ENCODE data around the gene ZHX3.

ZHX3 gene

DNA sequence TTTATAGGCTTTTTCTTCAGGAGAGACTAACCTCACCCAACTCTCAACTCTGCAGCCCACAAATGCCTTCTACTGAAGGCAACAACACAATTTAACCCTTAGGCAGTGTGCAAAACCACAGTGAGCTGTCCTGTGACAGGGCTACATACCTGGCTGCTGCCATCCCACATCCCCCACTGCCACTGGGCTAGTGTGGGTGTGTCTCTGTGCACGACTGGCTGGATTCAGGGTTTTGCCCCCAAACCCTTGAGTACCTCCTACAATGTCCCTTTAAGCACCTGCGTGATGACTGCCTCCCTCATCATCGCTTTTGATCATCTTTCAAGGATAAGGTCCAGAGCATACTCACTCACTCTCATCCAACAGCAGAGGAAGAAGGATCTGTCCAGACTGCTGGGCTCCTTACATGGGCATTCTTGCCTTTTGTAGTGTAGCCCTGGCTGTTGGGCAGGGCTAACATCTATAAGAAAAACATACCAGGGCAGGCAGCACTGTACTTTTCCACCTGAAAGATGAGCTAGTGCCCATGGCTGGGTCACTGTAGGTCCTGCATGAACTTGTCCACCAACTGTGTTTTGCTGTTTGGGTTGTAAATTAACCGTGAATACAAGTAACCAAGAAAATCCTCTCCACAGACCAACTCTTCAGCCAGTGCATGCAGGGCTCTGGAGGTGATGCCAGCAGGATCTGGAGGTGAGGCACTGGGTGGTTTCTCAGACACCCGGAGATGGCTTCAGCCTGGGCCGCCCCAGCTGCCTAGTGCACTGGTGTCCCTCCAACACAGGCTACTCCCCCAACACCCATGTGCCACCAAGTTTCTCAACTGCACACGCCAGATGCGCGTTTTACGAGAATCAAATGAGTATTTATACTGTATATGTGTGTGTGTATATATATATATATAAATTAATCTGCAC, 135.0 kb downstream of the ZHX3 start:
- FAIRE-seq: no peak

DNA sequence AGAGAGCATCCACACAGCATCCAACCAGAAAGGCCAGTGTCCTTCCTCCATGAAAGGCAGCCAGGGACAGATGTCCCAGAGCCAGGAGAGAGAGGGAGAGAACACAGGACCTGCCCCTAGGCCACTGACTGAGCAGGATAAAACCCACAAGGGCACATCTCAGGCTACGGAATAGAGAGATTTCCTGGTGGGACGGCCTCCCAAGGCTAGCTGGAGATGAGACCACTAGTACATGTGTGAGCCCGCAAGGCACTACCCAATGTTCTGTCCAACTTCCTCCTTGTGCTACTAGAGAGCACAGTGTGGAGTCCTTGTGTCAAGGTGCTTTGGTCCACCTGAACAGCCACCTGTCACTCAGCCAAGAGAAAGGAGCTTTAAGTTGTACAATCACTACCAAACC, 136.0 kb downstream of the ZHX3 start:
- FAIRE-seq: no peak

- no peak for FAIRE-seq
These were observed 136.8 kb downstream of the ZHX3 start for GRCh38 chr20:41180599-41181333.

DNA sequence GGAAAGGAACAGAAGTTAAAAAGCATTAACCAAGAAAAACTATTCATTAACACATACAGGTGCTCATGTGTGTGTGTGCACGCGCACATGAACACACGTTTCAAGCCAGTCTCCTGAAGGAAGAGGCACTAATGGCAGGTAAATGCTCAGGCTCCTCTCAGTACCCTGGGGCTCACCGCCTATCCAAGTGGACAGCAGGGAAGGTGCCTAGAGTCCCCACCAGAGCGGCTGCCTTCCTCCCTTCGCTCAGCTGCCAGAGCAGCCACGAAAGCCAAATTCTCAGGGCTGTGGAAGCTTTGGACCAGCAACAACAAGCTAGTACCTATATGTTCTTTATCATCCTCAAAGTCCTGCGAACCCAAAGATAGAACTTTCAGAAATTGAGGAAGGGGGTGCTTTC, 137.6 kb downstream of the ZHX3 start:
- no peak for FAIRE-seq

DNA sequence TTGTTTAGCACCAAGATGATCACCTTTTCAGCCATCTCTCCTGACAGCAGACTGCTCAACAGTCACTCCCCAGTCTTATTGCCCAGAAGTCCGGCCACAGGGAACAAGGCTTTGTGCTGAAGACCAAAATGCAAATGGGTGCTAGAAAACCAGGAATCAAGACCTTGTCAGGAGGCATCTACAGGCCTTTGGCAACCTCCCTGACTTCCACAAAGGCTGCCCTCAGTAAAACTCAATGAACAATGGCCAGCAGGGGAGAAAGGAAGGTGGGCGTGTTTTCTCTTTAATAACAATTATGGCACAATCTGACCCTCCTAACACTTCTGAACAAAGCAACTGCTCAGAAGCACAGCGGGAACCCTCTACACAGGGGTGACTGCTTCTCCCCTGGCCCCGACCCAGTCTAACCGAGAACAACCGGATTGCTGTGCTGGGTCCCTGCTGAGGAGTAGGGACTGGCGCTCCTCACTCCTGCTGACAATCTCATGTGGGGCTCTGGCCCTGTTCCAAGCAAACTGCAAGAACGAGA, 138.6 kb downstream of the ZHX3 start:
- FAIRE-seq: no peak

GRCh38 chr20:41178495-41178894, 139.0 kb downstream of the ZHX3 start:
- FAIRE-seq: no peak

GRCh38 chr20:41177636-41178035, 139.9 kb downstream of the ZHX3 start:
- FAIRE-seq: no peak

- no peak for FAIRE-seq
These were observed 140.6 kb downstream of the ZHX3 start for GRCh38 chr20:41176711-41177552.

DNA sequence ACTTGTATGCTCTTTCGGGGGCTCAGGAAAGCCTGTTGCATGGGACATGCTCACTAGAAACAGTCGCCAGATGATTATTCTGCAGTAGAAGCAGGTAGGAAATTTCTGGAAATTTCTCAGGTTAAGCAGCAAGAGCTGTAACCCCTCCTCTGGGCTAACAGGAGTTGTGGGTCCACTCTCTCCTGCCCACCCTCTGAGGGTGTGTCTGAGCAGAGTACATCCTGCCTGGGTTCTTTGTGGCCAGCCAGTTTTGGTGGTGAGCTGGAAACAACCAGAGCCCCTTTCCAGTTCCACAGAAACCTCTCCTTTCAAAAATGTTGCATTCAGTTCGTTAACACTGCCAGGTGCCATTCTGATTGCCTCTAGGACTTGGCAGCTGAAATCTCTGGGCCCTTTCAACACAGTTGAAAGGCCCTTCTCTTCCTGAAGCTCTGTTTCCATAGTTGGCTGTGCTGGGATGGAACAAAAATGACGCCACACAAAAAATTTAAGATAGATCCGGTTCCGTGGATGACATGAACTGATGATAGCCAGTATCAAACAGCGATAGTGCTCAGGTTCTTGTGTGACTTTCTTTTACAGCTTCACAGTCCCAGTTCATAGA, 141.7 kb downstream of the ZHX3 start:
- FAIRE-seq: no peak

DNA sequence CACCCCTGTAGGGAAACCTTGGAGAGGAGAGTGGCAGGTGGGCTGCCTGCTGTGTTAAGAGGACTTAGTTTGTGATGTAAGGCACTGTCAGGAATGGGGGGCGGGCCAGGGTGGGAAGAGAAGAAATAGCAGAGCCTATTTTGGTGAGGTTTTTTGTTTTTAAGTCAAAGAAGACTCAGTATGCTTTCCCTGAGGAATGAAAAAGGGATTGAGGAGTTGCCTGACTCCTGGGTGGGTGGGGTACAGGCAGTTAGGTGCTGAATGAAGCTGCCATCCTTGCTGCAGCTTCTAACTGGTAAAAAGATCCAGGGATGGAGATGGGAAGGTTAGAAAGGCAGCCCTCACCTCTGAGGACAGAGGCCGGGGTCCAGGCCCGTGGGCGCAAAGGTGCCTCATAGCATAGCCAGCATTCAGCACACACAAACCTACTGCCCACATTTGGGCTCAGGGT, 142.3 kb downstream of the ZHX3 start:
- FAIRE-seq: no peak

GRCh38 chr20:41174782-41175181, 142.7 kb downstream of the ZHX3 start:
- no peak for FAIRE-seq

DNA sequence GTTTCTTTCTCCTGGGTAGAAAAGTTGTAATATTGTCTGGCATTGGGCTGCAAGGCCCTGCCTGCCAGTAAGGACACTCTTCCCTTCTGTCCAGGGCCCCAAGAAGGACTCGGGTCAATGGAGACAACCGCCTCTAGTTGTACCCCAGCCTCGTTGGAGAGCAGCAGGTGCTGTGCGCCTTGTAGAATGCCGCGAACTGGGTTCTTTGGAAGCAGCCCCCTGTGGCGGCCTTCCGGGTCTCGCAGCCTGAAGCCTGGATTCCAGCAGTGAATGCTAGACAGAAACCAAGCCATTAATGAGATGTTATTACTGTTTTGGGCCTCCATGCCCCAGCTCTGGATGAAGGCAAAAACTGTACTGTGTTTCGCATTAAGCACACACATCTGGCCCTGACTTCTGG, 143.2 kb downstream of the ZHX3 start:
- no peak for FAIRE-seq

GRCh38 chr20:41173791-41174341, 143.7 kb downstream of the ZHX3 start:
- no peak for FAIRE-seq

DNA sequence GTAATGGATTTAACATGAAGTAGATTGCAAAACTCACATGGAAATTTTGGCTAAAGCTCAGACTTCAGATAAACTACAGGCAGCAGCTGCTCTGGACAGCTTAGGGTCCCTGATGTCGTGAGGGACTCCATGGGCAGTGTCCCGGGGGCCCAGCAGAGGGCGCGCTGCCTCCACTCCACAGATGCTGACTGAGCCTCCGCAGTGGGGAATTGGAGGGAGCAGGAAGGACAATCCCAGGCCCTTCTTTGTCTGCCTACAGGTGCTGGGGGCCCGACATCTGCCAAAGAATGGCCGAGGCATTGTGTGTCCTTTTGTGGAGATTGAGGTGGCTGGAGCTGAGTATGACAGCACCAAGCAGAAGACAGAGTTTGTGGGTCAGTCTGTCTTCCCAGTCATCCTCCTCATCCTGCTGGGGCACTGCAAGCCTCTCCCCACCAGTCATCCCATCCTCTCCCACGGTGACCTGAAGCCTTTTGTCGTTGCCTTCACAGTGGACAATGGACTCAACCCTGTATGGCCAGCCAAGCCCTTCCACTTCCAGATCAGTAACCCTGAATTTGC, 144.3 kb downstream of the ZHX3 start:
- FAIRE-seq: no peak

- FAIRE-seq: no peak
These were observed 145.0 kb downstream of the ZHX3 start for GRCh38 chr20:41172296-41173140.

DNA sequence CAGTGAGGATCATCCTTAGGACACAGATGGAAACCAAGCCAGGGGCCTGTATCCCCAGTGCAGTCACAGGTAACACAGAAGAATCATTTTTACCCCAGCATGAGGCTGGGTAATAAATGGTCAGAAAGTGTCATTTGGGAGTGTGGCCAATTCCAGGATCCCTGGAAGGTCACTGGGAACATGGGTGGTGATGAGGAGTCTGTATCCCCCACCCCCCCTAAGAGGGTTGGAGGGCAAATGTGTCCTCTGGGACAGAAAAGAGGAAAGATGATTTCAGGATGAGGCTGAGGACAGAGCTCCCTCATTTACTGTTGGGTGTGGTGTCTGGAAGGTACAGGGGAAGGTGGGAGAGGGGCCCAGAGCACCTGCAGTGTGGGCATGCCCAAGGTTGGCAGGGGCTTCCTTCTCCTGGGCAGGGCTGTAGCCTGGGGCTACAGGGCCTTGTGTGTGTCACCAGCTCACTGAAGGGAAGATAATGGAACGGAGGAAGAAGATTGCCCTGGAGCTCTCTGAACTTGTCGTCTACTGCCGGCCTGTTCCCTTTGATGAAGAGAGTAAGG, 145.7 kb downstream of the ZHX3 start:
- FAIRE-seq: no peak

- FAIRE-seq: no peak
These were observed 147.0 kb downstream of the ZHX3 start for GRCh38 chr20:41170386-41171105.

- no peak for FAIRE-seq
These were observed 147.7 kb downstream of the ZHX3 start for GRCh38 chr20:41169791-41170351.

DNA sequence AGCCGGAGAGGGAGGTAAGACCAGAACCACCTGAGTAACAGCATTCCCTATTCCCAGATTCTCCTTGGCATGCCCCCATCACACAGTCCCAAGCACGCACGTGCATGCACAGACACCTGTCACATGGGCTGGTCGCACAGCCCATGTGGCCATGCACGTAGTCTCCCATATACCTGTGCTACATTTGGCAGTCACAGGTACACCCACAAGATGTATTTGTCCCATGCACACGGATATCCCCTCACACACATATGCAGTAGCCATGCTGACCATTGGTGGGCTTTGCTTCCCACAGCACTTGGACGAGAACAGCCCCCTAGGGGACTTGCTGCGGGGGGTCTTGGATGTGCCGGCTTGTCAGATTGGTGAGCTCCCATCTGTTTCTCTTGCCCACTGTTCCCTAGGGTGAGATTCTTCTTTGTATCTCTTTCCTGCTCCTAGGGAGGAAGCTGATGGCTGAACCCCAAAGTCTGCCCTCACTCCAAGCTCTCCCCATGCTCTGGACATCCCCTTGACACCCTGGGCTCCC, 148.3 kb downstream of the ZHX3 start:
- no peak for FAIRE-seq
